Left ventricle myocardium inferior (tissue), 1 donor: ENCODE data around the gene CDH22. TPM values are rescaled to one million over a fixed set of nuclear protein-coding genes. Genes with fewer than 3 reads are reported as not detected.

Source experiments
- DNase-seq: peaks from one replicate; pipeline ENCODE4 v3.0.0-alpha.2; 2020
- H3K27ac ChIP-seq: fragments of 200-600 bp; replicated peaks from 2 replicates; pipeline ENCODE4 v1.8.0; 2021
- H3K27me3 ChIP-seq: fragments of 200-600 bp; 2 replicates; pipeline ENCODE4 v1.8.0; 2021; ENCODE audit warnings: low read depth
- H3K36me3 ChIP-seq: fragments of 200-600 bp; 2 replicates; pipeline ENCODE4 v1.8.0; 2021
- H3K4me1 ChIP-seq: fragments of 200-600 bp; 2 replicates; pipeline ENCODE4 v1.8.0; 2021
- H3K4me3 ChIP-seq: fragments of 200-600 bp; 2 replicates; pipeline ENCODE4 v1.8.0; 2021; ENCODE audit warnings: mild to moderate bottlenecking, moderate library complexity
- H3K9me3 ChIP-seq: fragments of 200-600 bp; replicated peaks from 2 replicates; pipeline ENCODE4 v1.8.0; 2021
- CTCF ChIP-seq: fragments of 200-600 bp; IDR thresholded peaks from 2 replicates; pipeline ENCODE4 v1.8.0; 2021; ENCODE audit warnings: antibody characterized with exemption, mild to moderate bottlenecking, borderline replicate concordance
- intact Hi-C: fragments of 100-400 bp; cut with micrococcal nuclease; formaldehyde crosslinking; loops from one replicate; pipeline ENCODE4 v1.11.0; 2022
- total RNA-seq: library from RNA; stranded (reverse); fragmentation: NEBNext Ultra II Directional; extraction: Animal tissue kit (Norgen Biotek cat#: 25700); gene quantifications from one replicate; pipeline ENCODE4 v1.2.1, GENCODE V29; 2021
- donor health status: DM: no; HTN: yes; CAD: no; lungs with severe emphysema.

CDH22 gene
- total RNA-seq, 1 donor from 2014 or later: 2.3 TPM

DNA sequence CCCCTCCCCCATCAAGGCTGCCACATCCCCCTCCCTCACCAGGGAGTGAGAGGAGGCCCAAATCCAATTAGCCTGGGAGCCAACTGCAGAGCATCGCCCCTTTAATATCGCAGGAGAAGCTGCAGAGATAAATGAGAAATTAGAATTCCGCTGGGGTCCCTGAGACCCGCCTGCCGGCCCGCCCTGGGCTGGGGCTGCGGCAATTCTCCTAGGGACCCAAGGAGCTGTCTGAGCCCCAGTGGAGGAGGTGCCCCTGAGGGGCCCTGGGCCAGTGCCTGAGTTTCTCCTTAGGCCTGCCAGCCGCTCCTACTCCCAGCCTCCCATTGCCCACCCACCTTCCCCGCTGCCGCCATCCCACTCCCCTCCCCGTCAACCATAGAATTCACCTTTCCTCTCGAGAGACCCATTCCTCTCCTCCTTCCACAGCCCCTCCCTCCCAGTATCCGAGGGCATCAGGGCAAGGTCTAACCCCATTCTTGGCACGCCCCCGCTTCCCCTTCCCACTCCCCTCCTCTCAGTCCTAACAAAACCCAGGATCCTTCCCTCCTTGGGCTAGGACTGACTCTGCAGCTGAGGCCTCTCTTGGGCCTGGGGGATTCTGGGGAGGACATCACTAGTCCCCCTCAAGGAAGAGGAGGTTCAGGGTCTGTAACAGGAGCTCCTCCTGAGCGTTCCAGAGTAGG is 20.0 kb upstream of the CDH22 start:
- H3K4me1 ChIP-seq: no peaks in the 10 kb centered on the region
- intact Hi-C loops: loop anchor here (10.0 kb wide), 1 partner anchor 204 kb away; no protein-coding TSS in a partner anchor
- no peaks in the 10 kb centered on the region for H3K9me3 ChIP-seq
- no peaks in the 10 kb centered on the region for H3K36me3 ChIP-seq
- no peak overlapping the region for H3K4me3 ChIP-seq
- H3K27ac ChIP-seq: no peak overlapping the region
- no peak for DNase-seq
- TF ChIP-seq CTCF: no peak
- H3K27me3 ChIP-seq: peaks cover 100% of the 10 kb centered on the region

DNA sequence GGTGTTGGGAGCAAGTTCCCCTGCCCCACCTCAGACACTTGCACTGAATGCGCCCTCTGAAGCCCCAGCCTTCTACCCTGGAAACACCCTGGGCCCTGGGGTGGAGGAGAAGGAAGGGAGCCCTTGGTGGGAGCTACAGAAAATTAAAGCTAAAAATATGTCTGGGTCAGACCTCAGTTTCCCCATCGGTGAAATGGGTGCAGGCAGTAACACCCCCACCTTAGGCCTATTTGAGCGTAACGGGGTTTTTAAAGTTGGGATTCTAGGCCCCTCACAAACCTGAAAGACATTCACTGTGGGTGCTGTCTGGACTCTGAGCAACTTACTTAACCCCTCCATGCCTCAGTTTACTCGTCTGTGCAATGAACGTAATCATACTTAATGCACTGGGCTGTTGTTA is 19.3 kb upstream of the CDH22 start:
- no peak for TF ChIP-seq CTCF
- intact Hi-C loops: loop anchor here (10.0 kb wide), 1 partner anchor 203 kb away; no protein-coding TSS in a partner anchor
- Histone ChIP-seq H3K27me3 (peaks cover 100% of the 10 kb centered on the region), H3K4me1 (no peaks in the 10 kb centered on the region), H3K27ac (no peak overlapping the region), H3K9me3 (no peaks in the 10 kb centered on the region), H3K36me3 (no peaks in the 10 kb centered on the region), H3K4me3 (no peak overlapping the region)
- no peak for DNase-seq

DNA sequence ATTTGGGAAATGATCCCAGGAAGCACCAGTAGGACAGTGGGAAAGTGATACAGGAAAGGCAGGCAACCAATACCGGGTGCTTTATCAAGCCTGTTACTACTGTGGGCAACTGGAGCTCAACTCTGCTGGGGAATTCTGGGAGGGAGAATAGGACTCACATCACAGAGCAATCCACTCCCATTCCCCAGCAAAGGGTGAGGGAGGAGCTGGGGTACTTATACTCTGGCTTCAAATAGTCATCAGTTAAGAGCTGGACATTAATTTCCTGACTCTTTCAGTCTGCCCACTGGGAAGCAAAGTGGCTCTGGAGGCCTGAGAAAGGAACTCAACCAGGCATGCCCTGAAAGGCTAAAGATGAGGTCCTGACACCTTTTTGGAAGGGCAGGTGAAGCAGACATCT is 17.5 kb upstream of the CDH22 start:
- TF ChIP-seq CTCF: no peak
- intact Hi-C loops: loop anchor here (10.0 kb wide), 1 partner anchor 201 kb away; no protein-coding TSS in a partner anchor

DNA sequence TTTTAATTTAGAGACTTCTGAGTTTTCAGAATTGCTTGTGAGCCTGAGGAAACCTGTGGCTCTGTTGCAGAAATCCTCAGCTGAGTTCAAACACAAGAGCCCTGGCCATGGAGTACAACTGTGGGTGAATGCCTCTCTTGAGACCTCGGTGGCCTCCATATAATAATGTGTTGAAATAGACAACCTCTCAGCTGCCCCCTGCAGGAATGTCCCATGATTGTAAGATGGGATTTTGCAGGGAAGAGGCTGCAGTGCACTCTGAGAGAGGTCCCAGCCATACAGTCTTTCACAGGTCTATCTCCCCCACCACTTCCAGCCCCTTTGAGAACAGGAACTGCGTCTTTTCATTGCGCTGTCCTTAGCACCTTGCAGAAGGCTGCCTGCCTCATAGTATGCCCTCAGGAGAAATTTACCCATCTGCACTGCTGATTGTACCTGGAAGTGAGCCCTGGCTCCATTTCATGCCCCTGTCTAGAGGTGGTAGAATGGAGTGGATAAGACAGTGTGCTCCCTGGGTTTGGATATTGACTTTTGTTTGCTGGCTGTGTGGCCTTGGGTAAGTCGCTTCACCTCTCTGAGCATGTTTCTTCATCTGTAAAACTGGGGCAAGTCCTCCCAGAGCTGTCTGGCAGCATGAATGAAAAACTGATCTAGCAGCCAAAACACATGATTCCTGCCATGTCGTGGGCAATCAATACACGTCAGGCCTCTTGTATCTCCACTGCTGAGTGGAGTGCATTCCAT is 16.8 kb upstream of the CDH22 start:
- H3K4me1 ChIP-seq: no peaks in the 10 kb centered on the region
- H3K27me3 ChIP-seq: peaks cover 98% of the 10 kb centered on the region
- intact Hi-C loops: loop anchor here (10.0 kb wide), 1 partner anchor 200 kb away; no protein-coding TSS in a partner anchor
- H3K27ac ChIP-seq: no peak overlapping the region
- DNase-seq: no peak
- no peaks in the 10 kb centered on the region for H3K36me3 ChIP-seq
- no peaks in the 10 kb centered on the region for H3K9me3 ChIP-seq
- peak; percentile 48 for TF ChIP-seq CTCF
- no peak overlapping the region for H3K4me3 ChIP-seq

More for the DNA sequence above, 17.5 kb upstream of the CDH22 start:
- Histone ChIP-seq H3K4me3 (no peak overlapping the region), H3K27me3 (peaks cover 100% of the 10 kb centered on the region), H3K27ac (no peak overlapping the region), H3K4me1 (no peaks in the 10 kb centered on the region), H3K36me3 (no peaks in the 10 kb centered on the region), H3K9me3 (no peaks in the 10 kb centered on the region)
- DNase-seq: no peak

- peaks cover 98% of the 10 kb centered on the region for H3K27me3 ChIP-seq
- no peak overlapping the region for H3K4me3 ChIP-seq
- no peaks in the 10 kb centered on the region for H3K4me1 ChIP-seq
- H3K27ac ChIP-seq: no peak overlapping the region
- no peaks in the 10 kb centered on the region for H3K9me3 ChIP-seq
- H3K36me3 ChIP-seq: no peaks in the 10 kb centered on the region
- intact Hi-C loops: loop anchor here (10.0 kb wide), 1 partner anchor 200 kb away; no protein-coding TSS in a partner anchor
- no peak for TF ChIP-seq CTCF
- DNase-seq: no peak
Measured at GRCh38 chr20:46324379-46324778, 16.1 kb upstream of the CDH22 start.
